BLaER1 (cell line): ENCODE data around the gene FAM170B.

Experiments used
- H3K27ac ChIP-seq: shearing (Covaris generic); formaldehyde crosslinking; 2 replicates; pipeline ENCODE4 v1.8.1; 2022
- H3K27me3 ChIP-seq: shearing (Covaris generic); formaldehyde crosslinking; 2 replicates; pipeline ENCODE4 v1.8.1; 2022
- H3K36me3 ChIP-seq: shearing (Covaris generic); formaldehyde crosslinking; 2 replicates; pipeline ENCODE4 v1.8.1; 2022
- H3K4me1 ChIP-seq: shearing (Covaris generic); formaldehyde crosslinking; 2 replicates; pipeline ENCODE4 v1.8.1; 2022
- H3K4me2 ChIP-seq: shearing (Covaris generic); formaldehyde crosslinking; 2 replicates; pipeline ENCODE4 v1.8.1; 2022
- H3K4me3 ChIP-seq: shearing (Covaris generic); formaldehyde crosslinking; 2 replicates; pipeline ENCODE4 v1.8.1; 2022
- H3K9ac ChIP-seq: shearing (Covaris generic); formaldehyde crosslinking; 2 replicates; pipeline ENCODE4 v1.8.1; 2022
- H3K9me3 ChIP-seq: shearing (Covaris generic); formaldehyde crosslinking; 2 replicates; pipeline ENCODE4 v1.8.1; 2022
- H4K20me1 ChIP-seq: shearing (Covaris generic); formaldehyde crosslinking; 2 replicates; pipeline ENCODE4 v1.8.1; 2022
- Cebpa-rat ChIP-seq: shearing (Covaris generic); IDR thresholded peaks from 2 replicates; pipeline ENCODE4 v1.8.1; 2022

The FAM170B gene

GRCh38 chr10:49094646-49095045 is 39.2 kb downstream of the FAM170B start:
- H3K4me2 ChIP-seq = no peak overlapping the region
- TF ChIP-seq Cebpa-rat = no peak
- no peak overlapping the region for H3K27ac ChIP-seq
- H3K27me3 ChIP-seq = no peaks in the 10 kb centered on the region
- no peaks in the 10 kb centered on the region for H3K9me3 ChIP-seq
- no peak overlapping the region for H3K4me3 ChIP-seq
- no peaks in the 10 kb centered on the region for H4K20me1 ChIP-seq
- no peaks in the 10 kb centered on the region for H3K4me1 ChIP-seq
- H3K36me3 ChIP-seq = no peaks in the 10 kb centered on the region
- no peak overlapping the region for H3K9ac ChIP-seq

- H3K4me3 ChIP-seq = no peak overlapping the region
- no peak for TF ChIP-seq Cebpa-rat
- no peaks in the 10 kb centered on the region for H3K36me3 ChIP-seq
These were observed 39.9 kb downstream of the FAM170B start for GRCh38 chr10:49093922-49094321.

GRCh38 chr10:49092477-49092876 is 41.3 kb downstream of the FAM170B start:
- Histone ChIP-seq H3K4me1 (no peaks in the 10 kb centered on the region), H3K27me3 (no peaks in the 10 kb centered on the region)

More at GRCh38 chr10:49093922-49094321, 39.9 kb downstream of the FAM170B start:
- H3K9me3 ChIP-seq = no peaks in the 10 kb centered on the region
- H4K20me1 ChIP-seq = no peaks in the 10 kb centered on the region
- H3K4me1 ChIP-seq = no peaks in the 10 kb centered on the region
- H3K9ac ChIP-seq = no peak overlapping the region
- no peak overlapping the region for H3K4me2 ChIP-seq
- H3K27ac ChIP-seq = no peak overlapping the region
- no peaks in the 10 kb centered on the region for H3K27me3 ChIP-seq

GRCh38 chr10:49091450-49092210 is 42.2 kb downstream of the FAM170B start:
- Histone ChIP-seq H4K20me1 (no peaks in the 10 kb centered on the region), H3K9ac (no peak overlapping the region), H3K4me3 (no peak overlapping the region), H3K9me3 (peaks cover 9% of the 10 kb centered on the region), H3K27me3 (no peaks in the 10 kb centered on the region), H3K27ac (no peak overlapping the region), H3K4me1 (no peaks in the 10 kb centered on the region), H3K36me3 (no peaks in the 10 kb centered on the region), H3K4me2 (no peak overlapping the region)
- no peak for TF ChIP-seq Cebpa-rat

More at GRCh38 chr10:49092477-49092876, 41.3 kb downstream of the FAM170B start:
- Histone ChIP-seq H3K4me3 (no peak overlapping the region), H3K27ac (no peak overlapping the region), H3K9me3 (peaks cover under 1% of the 10 kb centered on the region), H3K4me2 (no peak overlapping the region), H4K20me1 (no peaks in the 10 kb centered on the region), H3K36me3 (no peaks in the 10 kb centered on the region), H3K9ac (no peak overlapping the region)
- TF ChIP-seq Cebpa-rat = no peak

- Histone ChIP-seq H3K4me2 (no peak overlapping the region), H3K27me3 (no peaks in the 10 kb centered on the region), H4K20me1 (no peaks in the 10 kb centered on the region), H3K27ac (no peak overlapping the region), H3K9me3 (peaks cover 17% of the 10 kb centered on the region), H3K4me3 (no peak overlapping the region), H3K4me1 (no peaks in the 10 kb centered on the region), H3K9ac (no peak overlapping the region), H3K36me3 (no peaks in the 10 kb centered on the region)
- no peak for TF ChIP-seq Cebpa-rat
These were observed 43.0 kb downstream of the FAM170B start for GRCh38 chr10:49090696-49091380.

GRCh38 chr10:49090189-49090575 is 43.6 kb downstream of the FAM170B start:
- no peak overlapping the region for H3K9ac ChIP-seq
- H3K27ac ChIP-seq = no peak overlapping the region
- no peak overlapping the region for H3K4me2 ChIP-seq
- H3K4me1 ChIP-seq = no peaks in the 10 kb centered on the region
- no peaks in the 10 kb centered on the region for H3K36me3 ChIP-seq
- no peak for TF ChIP-seq Cebpa-rat
- H3K9me3 ChIP-seq = peaks cover 18% of the 10 kb centered on the region
- H3K4me3 ChIP-seq = no peak overlapping the region
- H3K27me3 ChIP-seq = no peaks in the 10 kb centered on the region
- no peaks in the 10 kb centered on the region for H4K20me1 ChIP-seq

- Histone ChIP-seq H3K36me3 (no peaks in the 10 kb centered on the region), H3K27ac (no peak overlapping the region), H3K4me2 (no peak overlapping the region), H3K9ac (no peak overlapping the region), H3K4me1 (no peaks in the 10 kb centered on the region), H3K27me3 (no peaks in the 10 kb centered on the region), H3K9me3 (peaks cover 18% of the 10 kb centered on the region), H3K4me3 (no peak overlapping the region), H4K20me1 (no peaks in the 10 kb centered on the region)
- TF ChIP-seq Cebpa-rat = no peak
These were observed 44.1 kb downstream of the FAM170B start for GRCh38 chr10:49089557-49090188.

GRCh38 chr10:49089152-49089551 is 44.7 kb downstream of the FAM170B start:
- H3K4me1 ChIP-seq = no peaks in the 10 kb centered on the region
- no peak for TF ChIP-seq Cebpa-rat
- H3K9me3 ChIP-seq = peaks cover 18% of the 10 kb centered on the region
- no peaks in the 10 kb centered on the region for H4K20me1 ChIP-seq
- H3K9ac ChIP-seq = no peak overlapping the region
- no peaks in the 10 kb centered on the region for H3K27me3 ChIP-seq
- no peak overlapping the region for H3K4me3 ChIP-seq
- no peak overlapping the region for H3K27ac ChIP-seq
- H3K36me3 ChIP-seq = no peaks in the 10 kb centered on the region
- H3K4me2 ChIP-seq = no peak overlapping the region

GRCh38 chr10:49086889-49087288 is 46.9 kb downstream of the FAM170B start:
- H3K36me3 ChIP-seq = no peaks in the 10 kb centered on the region
- H3K9ac ChIP-seq = no peak overlapping the region
- H4K20me1 ChIP-seq = no peaks in the 10 kb centered on the region
- no peak overlapping the region for H3K4me3 ChIP-seq
- H3K9me3 ChIP-seq = peaks cover 18% of the 10 kb centered on the region
- TF ChIP-seq Cebpa-rat = no peak
- H3K4me1 ChIP-seq = no peaks in the 10 kb centered on the region
- H3K27me3 ChIP-seq = no peaks in the 10 kb centered on the region
- no peak overlapping the region for H3K4me2 ChIP-seq
- no peak overlapping the region for H3K27ac ChIP-seq

GRCh38 chr10:49083261-49083660 is 50.6 kb downstream of the FAM170B start:
- TF ChIP-seq Cebpa-rat = no peak
- H3K27me3 ChIP-seq = no peaks in the 10 kb centered on the region
- H3K9ac ChIP-seq = no peak overlapping the region
- no peaks in the 10 kb centered on the region for H3K36me3 ChIP-seq
- no peak overlapping the region for H3K4me2 ChIP-seq
- peaks cover 18% of the 10 kb centered on the region for H3K9me3 ChIP-seq
- H3K4me3 ChIP-seq = no peak overlapping the region
- H3K4me1 ChIP-seq = 0 out of 2 replicates have a peak, but pooled peaks cover under 1% of the 10 kb centered on the region
- H3K27ac ChIP-seq = no peak overlapping the region
- no peaks in the 10 kb centered on the region for H4K20me1 ChIP-seq
